Ammon's horn (tissue), 1 donor: ENCODE data around the gene BCAS1.
A peak's percentile ranks its signal among the peaks of the same experiment; 100 is the strongest.

Source experiments
- DNase-seq: peaks from one replicate; pipeline ENCODE4 v3.0.0-alpha.2; 2016; ENCODE audit warnings: low spot score

BCAS1 gene

GRCh38 chr20:54103067-54103761, 32.8 kb upstream of the BCAS1 start:
- peak; percentile 44 for DNase-seq

GRCh38 chr20:54102543-54102942, 32.1 kb upstream of the BCAS1 start:
- no peak for DNase-seq

- no peak for DNase-seq
Observed at GRCh38 chr20:54100563-54100962, 30.2 kb upstream of the BCAS1 start.

DNA sequence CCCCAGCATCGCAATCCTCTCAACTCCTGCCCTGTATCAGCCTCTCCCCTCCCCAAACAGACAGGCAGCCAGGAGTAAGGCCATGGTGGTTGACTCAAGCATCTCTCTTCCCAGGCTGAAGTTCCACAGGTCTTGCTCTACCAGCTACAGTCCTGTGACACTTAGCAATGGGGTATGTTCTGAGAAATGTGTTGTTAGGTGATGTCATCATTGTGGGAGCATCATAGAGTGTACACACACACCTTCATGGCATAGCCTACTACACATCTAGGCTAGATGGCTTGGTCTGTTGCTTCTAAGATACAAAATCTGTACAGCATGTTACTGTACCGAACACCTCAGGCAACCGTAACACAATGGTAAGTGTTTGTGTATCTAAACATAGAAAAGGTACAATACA, 29.5 kb upstream of the BCAS1 start:
- DNase-seq = no peak

- DNase-seq = no peak
Observed at GRCh38 chr20:54098047-54098446, 27.7 kb upstream of the BCAS1 start.

DNA sequence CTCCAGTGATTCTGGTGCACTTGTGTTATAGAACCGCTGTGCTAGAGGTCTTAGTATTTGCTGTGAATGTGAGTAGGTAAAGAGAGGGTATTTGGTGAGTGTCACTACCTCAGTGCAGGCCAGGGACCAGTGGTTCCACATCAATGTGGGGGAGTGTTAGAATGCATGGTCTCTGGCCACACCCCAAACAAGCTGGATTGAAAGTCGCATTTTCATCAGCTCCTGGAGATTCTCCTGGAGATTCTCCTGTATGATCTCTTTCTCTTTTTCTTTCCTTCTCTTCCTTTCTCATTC, 26.8 kb upstream of the BCAS1 start:
- DNase-seq = no peak

DNA sequence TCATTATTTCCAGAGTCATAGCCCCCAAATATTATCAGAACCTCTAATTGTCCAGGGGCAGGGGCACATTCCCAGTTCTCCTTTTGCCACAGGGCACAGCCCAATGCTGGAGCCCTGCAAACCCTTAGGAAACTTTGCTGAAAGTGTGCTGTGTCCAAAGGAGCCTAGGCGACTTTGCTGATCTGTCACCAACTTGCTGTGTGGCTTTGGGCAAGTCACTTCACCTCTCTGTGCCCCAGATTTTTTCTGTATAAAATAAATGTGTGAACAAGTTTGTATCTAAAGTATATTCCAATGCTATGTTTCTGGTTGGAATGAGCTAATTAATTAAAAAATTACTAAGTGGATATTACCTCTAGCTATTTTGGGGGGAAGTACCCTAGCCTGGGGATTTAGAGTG, 25.4 kb upstream of the BCAS1 start:
- DNase-seq = no peak

GRCh38 chr20:54094268-54094580, 23.8 kb upstream of the BCAS1 start:
- DNase-seq = no peak

DNA sequence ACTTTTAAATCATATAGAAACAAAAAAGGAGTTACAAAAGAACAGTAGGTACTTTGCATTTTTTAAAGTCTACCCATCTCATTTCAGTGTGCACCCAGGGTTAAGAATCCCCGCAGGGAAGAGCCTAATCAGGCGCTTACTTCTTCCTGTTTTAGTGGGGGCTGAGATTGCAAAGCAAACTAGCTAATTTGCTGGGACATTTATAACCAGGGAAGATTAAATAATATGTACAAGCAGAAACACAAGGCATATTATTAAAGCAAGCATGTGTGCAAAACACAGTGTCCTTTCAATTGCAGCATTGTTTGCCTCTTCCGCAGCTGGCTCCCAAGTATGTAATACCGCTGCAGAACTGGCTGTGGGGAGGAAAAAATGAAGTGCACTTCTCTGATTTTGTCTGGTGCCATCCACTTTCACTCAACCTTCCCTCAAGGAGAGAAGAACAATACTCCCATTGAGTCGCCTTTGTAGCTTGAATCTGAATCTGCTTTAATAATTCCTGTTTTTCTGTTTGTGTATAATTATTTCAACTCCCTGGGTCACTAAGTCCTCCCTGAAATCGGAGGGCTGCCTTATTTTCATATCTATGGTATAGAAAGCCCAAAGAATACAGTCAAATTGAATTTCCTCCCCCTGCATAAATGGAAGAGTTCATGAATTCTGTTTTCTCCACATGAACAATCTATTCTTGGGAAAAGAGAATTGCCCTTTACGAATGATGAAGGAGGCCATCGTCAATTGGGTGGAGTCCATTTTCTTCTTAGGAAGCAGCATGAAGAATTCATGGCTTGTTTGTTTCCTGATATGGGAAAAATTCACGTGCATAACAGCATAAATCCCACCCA, 23.3 kb upstream of the BCAS1 start:
- peak; percentile 58 for DNase-seq

- DNase-seq = no peak
Observed at GRCh38 chr20:54092021-54092420, 21.6 kb upstream of the BCAS1 start.

DNA sequence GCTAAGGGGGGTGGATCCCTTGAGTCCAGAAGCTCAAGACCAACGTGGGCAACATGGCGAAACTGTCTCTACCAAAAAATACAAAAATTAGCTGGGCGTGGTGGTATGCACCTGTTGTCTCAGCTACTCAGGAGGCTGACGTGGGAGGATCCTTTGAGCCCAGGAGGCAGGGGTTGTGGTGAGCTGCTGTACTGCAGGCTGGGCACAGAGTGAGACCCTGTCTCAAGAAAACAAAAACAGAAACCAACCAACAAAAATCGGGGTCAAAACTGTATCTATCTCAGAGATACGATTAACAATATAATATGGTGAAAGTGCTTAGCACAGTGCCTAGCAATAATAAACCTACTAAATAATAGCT, 20.7 kb upstream of the BCAS1 start:
- no peak for DNase-seq

DNA sequence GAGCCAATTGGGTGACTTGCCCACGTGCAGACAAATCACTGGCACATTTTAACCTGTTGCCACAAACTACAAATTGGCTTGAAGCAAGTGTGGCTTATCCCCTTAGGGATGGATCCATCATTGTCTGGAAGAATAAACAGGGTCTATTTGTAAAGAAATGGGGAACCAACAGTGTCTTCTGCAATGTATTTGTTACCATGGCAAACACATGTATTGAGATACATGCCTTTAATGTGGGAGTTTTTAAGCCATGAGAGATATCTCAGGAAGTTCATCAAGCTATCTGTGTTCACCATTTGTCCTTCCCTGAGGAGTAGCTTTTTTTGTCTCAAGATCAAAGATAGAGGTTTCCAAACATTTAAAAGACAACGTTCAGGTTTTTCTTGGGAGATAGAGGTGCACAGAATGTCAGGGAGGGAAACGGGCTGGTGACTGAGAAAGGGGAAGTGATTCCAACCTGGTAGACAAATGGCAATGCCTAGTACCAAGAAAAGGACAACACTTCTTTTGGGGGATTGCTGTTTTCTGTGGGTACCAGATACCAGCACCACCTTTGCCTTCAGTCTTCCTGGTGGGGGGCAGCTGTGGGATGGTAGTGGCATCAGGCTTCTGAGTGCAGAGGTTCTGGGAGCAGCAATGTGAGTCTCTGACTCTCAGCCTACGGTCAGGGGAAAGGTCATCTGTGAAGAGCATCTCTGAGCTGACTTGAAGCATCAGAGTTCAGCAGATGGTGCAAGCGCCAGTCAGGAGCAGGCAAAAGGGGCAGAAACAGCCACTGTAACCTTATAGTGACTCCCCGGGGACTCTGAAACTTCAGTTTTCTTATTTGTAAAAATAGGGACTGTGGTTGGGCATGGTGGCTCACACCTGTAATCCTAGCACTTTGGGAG, 20.1 kb upstream of the BCAS1 start:
- no peak for DNase-seq

GRCh38 chr20:54088430-54088829, 18.0 kb upstream of the BCAS1 start:
- no peak for DNase-seq

GRCh38 chr20:54086507-54087039, 16.2 kb upstream of the BCAS1 start:
- DNase-seq = no peak

DNA sequence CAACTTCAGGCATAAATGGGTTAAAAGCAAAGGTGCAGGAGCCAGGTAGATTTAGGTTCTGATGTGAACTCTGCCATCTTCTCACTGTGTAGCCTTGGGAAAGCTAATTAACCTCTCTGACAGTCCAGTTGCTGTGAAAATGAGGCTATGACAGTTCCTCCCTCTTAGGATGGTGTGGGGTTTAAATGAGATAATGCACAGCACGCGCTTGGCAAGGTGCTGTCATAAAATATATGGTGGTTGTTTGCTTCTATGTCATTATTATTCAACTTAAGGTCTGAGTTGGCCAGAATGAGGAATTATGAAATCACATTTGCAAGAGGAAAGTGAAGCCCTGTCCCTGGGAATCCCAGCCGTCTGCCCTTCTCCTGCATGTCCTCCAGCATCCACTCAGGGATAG, 15.5 kb upstream of the BCAS1 start:
- no peak for DNase-seq

DNA sequence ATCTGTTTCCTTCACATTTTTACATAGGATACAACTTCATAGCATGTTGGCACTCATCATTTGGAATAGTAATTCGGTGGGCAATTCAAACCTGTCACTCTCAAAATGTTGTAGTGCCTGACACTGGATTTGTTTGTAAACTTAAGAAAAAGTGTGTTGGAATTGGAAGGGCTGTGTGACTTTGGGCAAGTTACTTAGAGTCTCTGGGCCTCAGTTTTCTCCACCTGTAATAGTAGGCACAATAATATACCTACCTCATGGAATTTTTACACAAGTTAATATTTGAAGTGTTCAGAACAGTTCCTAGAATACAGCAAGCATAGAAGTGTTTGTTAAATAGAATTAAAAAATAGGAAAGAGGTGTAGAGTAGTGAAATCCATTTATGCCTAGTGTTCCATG, 15.0 kb upstream of the BCAS1 start:
- DNase-seq = no peak

DNA sequence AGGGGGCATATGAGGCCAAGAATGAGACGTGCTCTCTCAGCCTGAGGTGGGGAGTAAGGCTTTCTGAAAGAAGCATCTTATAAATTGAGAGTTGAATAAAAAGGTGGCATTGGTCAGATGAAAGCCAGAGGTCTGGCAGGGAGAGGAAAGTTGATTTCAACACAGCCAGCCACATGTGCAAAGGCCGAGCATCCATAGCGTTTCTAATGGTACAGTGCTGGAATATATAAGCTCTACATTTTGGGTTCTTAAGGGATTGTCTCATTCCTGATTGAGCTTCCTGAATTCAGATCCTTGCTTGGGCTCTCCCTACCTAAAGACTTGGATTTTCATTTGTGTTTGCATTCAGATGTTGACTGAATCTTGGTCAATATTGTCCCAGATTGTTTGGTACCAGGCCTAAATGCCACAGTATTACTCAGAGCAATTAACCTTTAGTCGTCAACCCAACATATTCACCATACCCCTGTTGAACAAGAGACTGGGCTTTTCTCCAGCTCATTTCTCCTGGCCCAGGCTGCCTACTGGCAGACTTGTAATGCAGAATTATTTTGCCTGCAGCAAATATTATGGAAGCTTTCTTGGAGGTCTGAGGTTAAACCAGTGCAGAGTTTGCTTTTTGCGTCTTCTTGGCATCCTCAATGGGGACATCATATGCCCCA, 14.5 kb upstream of the BCAS1 start:
- DNase-seq = no peak

- DNase-seq = no peak
Observed at GRCh38 chr20:54084193-54084592, 13.8 kb upstream of the BCAS1 start.

DNA sequence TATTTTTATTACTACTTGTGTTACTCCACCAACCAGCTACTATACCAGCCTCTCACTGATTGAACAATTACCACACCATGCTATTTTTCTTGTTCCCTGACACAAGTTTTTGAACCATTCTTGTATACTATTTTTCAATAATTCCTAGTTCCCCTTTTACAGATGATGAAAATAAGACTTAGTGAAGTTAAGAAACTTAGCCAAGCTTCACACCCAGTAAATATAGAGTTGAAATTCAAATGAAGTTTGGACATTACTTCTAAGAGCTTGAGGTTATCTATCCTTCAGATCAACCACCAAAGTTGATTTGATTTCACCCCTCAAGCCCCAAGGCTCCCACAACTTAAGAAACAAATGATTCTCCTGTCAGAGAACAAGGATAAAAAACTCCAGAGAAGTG, 13.1 kb upstream of the BCAS1 start:
- no peak for DNase-seq

GRCh38 chr20:54082100-54082499, 11.7 kb upstream of the BCAS1 start:
- DNase-seq = no peak

DNA sequence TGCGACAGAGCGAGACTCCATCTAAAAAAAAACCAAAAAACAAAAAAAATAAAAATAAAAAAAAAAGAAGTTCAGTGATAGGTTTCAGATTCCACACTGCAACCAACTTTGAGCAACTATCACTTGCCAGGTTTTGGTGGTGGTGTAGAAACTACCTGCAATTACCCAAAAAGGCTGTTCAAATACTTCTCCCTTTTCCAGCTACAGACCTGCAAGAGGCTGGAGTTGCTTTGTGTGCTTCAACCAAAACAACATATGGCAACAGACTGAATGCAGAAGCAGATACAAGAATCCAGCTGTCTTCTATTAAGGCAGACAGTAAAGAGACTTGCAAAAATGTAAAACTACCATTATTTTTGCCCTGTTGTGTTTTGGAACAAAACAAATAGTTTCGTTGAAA, 9.3 kb upstream of the BCAS1 start:
- DNase-seq = no peak

DNA sequence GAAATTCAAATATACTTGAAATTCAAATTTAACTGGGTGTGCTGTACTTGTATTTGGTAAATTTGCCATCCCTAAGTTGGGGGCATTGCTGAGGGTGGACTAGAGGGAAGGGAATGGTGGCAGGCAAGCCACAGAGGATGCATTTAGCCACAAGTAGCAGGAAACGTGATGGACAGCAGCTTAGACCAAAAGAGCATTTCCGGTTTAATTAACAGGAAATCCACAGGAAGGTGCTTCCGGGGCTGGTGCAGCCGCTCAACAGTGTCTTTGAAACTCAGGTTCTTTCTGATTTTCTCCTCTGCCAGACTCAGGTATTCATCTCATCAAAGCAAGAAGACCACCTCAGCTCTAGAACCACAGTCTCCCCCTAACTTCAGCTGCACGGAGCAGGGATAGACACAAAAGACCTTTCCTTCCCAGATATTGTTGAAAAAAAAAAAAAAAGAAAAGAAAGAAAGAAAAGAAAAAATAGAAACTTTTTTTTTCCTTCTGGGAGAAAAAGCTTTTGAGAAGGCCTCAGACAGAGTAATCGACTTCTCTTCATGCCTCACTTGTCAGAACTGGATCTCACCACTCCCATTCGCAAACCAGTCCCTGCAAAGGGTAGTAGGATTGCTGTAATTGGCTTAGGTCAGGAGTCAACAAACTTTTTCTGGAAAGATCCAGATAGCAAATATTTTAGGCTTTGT, 8.0 kb upstream of the BCAS1 start:
- no peak for DNase-seq
